WTC11 (cell line): ENCODE data around the gene FLRT1. TPM values are rescaled to one million over a fixed set of nuclear protein-coding genes. Genes with fewer than 3 reads are reported as not detected.

Experiments
- ATAC-seq: fragments of 200-7000 bp; cut with Tn5 transposase; 2 replicates; pipeline ENCODE4 v1.10.0; 2021; ENCODE audit warnings: mild to moderate bottlenecking, moderate library complexity
- CTCF ChIA-PET: fragments of 300-600 bp; sonication (Branson Sonifier 250); formaldehyde crosslinking; loops from one replicate; lab custom pipeline; 2021; ENCODE audit warnings: antibody characterized with exemption; lab: Charles Lee
- POLR2A ChIA-PET: fragments of 350-600 bp; sonication (Branson Sonifier 250); formaldehyde crosslinking; loops from one replicate; lab custom pipeline; 2021; ENCODE audit warnings: antibody characterized with exemption; lab: Charles Lee
- DNase-seq: peaks from one replicate; pipeline ENCODE4 v3.0.0; 2021; ENCODE audit warnings: low spot score
- H3K27ac Mint-ChIP-seq: 2 replicates; pipeline ENCODE4 v1.8.0; 2021; ENCODE audit warnings: mixed read lengths
- H3K27me3 Mint-ChIP-seq: 2 replicates; pipeline ENCODE4 v1.8.0; 2021; ENCODE audit warnings: low read depth, mild to moderate bottlenecking, moderate library complexity, mixed read lengths
- H3K36me3 Mint-ChIP-seq: 2 replicates; pipeline ENCODE4 v1.8.0; 2021; ENCODE audit warnings: mixed read lengths
- H3K4me1 Mint-ChIP-seq: 2 replicates; pipeline ENCODE4 v1.8.0; 2022; ENCODE audit warnings: mixed read lengths
- H3K4me3 Mint-ChIP-seq: 2 replicates; pipeline ENCODE4 v1.8.0; 2021; ENCODE audit warnings: mild to moderate bottlenecking, moderate library complexity, mixed read lengths
- H3K9me3 Mint-ChIP-seq: 2 replicates; pipeline ENCODE4 v1.8.0; 2021; ENCODE audit warnings: mixed read lengths
- ESRRA ChIP-seq: sonication (generic); formaldehyde crosslinking; IDR thresholded peaks from 2 replicates; pipeline ENCODE4 v1.8.1; 2022; ENCODE audit warnings: mild to moderate bottlenecking, missing genetic modification reagents, borderline replicate concordance
- HMGA2 ChIP-seq: fragments of 250-450 bp; sonication (Bioruptor Pico); IDR thresholded peaks from 2 replicates; pipeline ENCODE4 v1.4.0; 2021; ENCODE audit warnings: mild to moderate bottlenecking, moderate library complexity
- JAZF1 ChIP-seq: fragments of 250-450 bp; sonication (Bioruptor Pico); IDR thresholded peaks from 2 replicates; pipeline ENCODE4 v1.9.0; 2021; ENCODE audit warnings: moderate library complexity, mild to moderate bottlenecking, inconsistent platforms
- NFE2L1 ChIP-seq: sonication (generic); formaldehyde crosslinking; IDR thresholded peaks from 2 replicates; pipeline ENCODE4 v1.8.1; 2023; ENCODE audit warnings: missing genetic modification reagents
- TEAD4 ChIP-seq: sonication (generic); formaldehyde crosslinking; IDR thresholded peaks from 2 replicates; pipeline ENCODE4 v1.8.0; 2022; ENCODE audit warnings: mild to moderate bottlenecking, missing genetic modification reagents
- TP53 ChIP-seq: sonication (generic); formaldehyde crosslinking; IDR thresholded peaks from 2 replicates; pipeline ENCODE4 v1.8.1; 2023; ENCODE audit warnings: mild to moderate bottlenecking, missing genetic modification reagents
- ZNF138 ChIP-seq: sonication (generic); formaldehyde crosslinking; conservative IDR thresholded peaks from 2 replicates; pipeline ENCODE4 v1.8.1; 2022; ENCODE audit warnings: mild to moderate bottlenecking, moderate library complexity, missing genetic modification reagents
- ZNF219 ChIP-seq: sonication (generic); formaldehyde crosslinking; IDR thresholded peaks from 2 replicates; pipeline ENCODE4 v1.8.0; 2023; ENCODE audit warnings: missing genetic modification reagents, mild to moderate bottlenecking, borderline replicate concordance
- ZNF263 ChIP-seq: sonication (generic); formaldehyde crosslinking; IDR thresholded peaks from 2 replicates; pipeline ENCODE4 v1.8.1; 2022; ENCODE audit warnings: low read depth, mild to moderate bottlenecking, moderate library complexity, missing genetic modification reagents
- ZNF423 ChIP-seq: fragments of 250-450 bp; sonication (Bioruptor Pico); IDR thresholded peaks from 2 replicates; pipeline ENCODE4 v2.1.2; 2022; ENCODE audit warnings: mild to moderate bottlenecking, moderate library complexity
- total RNA-seq: library from RNA; stranded (reverse); gene quantifications from 3 replicates; pipeline ENCODE4 v1.2.3, GENCODE V29; 2021
- TF ChIP-seq, protein P1 (sequence below): fragments of 250-450 bp; sonication (Bioruptor Pico); IDR thresholded peaks from 2 replicates; pipeline ENCODE4 v1.8.0; 2021; ENCODE audit warnings: mild to moderate bottlenecking
- TF ChIP-seq, protein P2 (sequence below): fragments of 250-450 bp; sonication (Bioruptor Pico); IDR thresholded peaks from 2 replicates; pipeline ENCODE4 v2.1.2; 2022; ENCODE audit warnings: mild to moderate bottlenecking, moderate library complexity
- TF ChIP-seq, protein P3 (sequence below): sonication (generic); formaldehyde crosslinking; IDR thresholded peaks from 2 replicates; pipeline ENCODE4 v1.8.0; 2023; ENCODE audit warnings: missing genetic modification reagents, mild to moderate bottlenecking, borderline replicate concordance
- TF ChIP-seq, protein P4 (sequence below): sonication (generic); formaldehyde crosslinking; IDR thresholded peaks from 2 replicates; pipeline ENCODE4 v1.8.1; 2022; ENCODE audit warnings: mild to moderate bottlenecking, missing genetic modification reagents, moderate library complexity, borderline replicate concordance
- TF ChIP-seq, protein P5 (sequence below): sonication (generic); formaldehyde crosslinking; IDR thresholded peaks from 2 replicates; pipeline ENCODE4 v1.8.0; 2022; ENCODE audit warnings: mild to moderate bottlenecking, missing genetic modification reagents

FLRT1 gene
- total RNA-seq, 1 experiment from 2014 or later = 0.20 TPM

DNA sequence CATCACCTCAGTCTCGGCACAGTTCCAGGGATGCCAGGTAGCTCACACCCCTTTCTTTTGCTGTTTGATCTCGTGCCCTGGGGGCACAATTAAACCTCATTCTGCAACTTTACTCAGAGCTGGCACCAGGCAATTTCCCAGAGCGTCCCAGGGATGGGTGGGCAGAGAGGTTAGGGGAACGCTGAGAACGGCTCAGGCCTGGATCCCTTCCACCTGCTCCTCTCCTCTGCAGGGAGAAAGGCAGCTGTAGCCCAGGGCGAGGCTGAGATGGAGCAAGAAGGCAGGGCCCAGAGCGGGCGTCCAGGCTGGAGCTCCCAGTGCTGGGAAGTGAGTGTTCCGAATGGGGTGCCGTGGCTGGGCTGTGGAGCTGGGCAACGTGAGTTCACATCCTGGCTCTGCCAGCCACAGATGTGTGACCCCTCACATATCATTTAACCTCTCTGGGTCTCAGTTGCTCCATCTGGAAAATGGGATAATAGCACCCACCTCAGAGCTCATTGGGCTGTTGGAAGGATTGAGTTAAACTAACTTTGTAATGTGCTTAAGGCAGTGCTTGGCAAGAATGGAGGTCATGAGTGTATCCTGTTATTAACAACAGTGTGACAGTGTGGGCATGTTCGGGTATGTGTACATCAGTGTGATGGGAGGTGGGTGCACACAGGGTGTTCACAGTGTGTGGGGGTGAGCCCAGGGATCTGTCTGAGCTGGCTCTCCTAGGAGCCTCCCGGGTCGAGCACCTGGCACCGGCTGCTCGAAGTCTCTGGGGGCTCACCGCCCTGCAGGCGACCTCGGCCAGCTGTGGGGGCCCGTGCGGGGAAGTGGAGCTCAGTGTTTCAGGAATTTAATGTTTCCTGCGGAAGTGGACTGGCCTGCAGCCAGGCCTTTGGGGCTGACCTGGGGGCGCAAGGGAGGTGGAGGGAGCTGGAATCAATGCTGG lies 34.0 kb upstream of the FLRT1 start (continued):
- TF ChIP-seq TP53 (CRISPR knock-in tag) (no peak), NFE2L1 (CRISPR knock-in tag) (no peak), ZNF423 (no peak), ESRRA (CRISPR knock-in tag) (no peak), ZNF219 (no peak)
- TF ChIP-seq, protein P1, sequence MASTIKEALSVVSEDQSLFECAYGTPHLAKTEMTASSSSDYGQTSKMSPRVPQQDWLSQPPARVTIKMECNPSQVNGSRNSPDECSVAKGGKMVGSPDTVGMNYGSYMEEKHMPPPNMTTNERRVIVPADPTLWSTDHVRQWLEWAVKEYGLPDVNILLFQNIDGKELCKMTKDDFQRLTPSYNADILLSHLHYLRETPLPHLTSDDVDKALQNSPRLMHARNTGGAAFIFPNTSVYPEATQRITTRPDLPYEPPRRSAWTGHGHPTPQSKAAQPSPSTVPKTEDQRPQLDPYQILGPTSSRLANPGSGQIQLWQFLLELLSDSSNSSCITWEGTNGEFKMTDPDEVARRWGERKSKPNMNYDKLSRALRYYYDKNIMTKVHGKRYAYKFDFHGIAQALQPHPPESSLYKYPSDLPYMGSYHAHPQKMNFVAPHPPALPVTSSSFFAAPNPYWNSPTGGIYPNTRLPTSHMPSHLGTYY (CRISPR knock-in tag) = no peak
- TF ChIP-seq, protein P2, sequence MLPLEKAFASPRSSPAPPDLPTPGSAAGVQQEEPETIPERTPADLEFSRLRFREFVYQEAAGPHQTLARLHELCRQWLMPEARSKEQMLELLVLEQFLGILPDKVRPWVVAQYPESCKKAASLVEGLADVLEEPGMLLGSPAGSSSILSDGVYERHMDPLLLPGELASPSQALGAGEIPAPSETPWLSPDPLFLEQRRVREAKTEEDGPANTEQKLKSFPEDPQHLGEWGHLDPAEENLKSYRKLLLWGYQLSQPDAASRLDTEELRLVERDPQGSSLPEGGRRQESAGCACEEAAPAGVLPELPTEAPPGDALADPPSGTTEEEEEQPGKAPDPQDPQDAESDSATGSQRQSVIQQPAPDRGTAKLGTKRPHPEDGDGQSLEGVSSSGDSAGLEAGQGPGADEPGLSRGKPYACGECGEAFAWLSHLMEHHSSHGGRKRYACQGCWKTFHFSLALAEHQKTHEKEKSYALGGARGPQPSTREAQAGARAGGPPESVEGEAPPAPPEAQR (CRISPR knock-in tag) = no peak

DNA sequence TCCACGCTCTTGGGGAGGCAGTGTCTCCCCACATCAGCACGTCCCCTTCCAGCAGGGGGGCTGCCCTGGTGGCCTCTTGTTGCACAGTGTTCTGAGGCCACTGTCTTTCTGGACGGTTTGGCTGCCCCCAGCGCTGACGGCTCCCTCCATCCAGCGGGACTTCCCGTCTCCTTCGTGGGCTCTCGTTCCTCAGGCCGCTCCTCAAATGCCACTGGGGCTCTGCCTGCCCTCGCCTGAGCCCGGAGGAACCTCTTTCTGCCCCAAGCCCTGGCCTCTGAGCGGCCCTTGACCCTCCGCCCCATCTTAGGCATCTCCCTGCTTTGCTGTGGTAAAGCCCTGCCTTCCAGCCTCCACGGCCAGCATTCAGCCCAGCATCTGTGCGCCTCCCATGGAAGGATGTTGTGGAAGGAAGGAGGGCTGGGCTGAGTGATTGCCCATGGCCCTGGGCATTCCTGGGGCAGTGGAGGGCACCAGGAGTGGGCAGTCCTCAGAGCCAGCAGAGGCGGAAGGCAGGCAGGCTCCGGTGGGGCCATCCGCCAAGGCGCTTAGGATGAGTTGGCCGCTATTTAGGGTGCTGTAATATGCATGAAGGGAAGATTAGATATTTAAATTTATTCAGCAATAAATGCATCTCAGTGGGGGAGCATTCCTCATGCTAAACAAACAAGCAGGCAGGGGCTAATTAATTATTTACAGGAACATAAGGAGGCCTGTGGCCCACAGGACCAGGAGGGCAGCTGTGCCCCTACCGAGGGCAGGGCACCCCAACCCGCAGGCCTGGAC lies 31.7 kb upstream of the FLRT1 start:
- H3K9me3 Mint-ChIP-seq = no peaks in the 10 kb centered on the region
- H3K27me3 Mint-ChIP-seq = peaks cover 80% of the 10 kb centered on the region
- H3K27ac Mint-ChIP-seq = no peak overlapping the region
- POLR2A ChIA-PET = no interaction called here
- H3K4me1 Mint-ChIP-seq = peaks cover 18% of the 10 kb centered on the region
- CTCF ChIA-PET = interaction anchor here (1.4 kb wide), 1 partner anchor 37 kb away, joined by 4 read pairs; no protein-coding TSS in a partner anchor
- ATAC-seq (no peak), DNase-seq (no peak)
- H3K4me3 Mint-ChIP-seq = no peak overlapping the region
- no peaks in the 10 kb centered on the region for H3K36me3 Mint-ChIP-seq
- TF ChIP-seq ZNF263 (no peak), JAZF1 (CRISPR knock-in tag) (no peak), HMGA2 (CRISPR knock-in tag) (no peak), ZNF138 (CRISPR knock-in tag) (no peak), TEAD4 (no peak)
- TF ChIP-seq, protein P3, sequence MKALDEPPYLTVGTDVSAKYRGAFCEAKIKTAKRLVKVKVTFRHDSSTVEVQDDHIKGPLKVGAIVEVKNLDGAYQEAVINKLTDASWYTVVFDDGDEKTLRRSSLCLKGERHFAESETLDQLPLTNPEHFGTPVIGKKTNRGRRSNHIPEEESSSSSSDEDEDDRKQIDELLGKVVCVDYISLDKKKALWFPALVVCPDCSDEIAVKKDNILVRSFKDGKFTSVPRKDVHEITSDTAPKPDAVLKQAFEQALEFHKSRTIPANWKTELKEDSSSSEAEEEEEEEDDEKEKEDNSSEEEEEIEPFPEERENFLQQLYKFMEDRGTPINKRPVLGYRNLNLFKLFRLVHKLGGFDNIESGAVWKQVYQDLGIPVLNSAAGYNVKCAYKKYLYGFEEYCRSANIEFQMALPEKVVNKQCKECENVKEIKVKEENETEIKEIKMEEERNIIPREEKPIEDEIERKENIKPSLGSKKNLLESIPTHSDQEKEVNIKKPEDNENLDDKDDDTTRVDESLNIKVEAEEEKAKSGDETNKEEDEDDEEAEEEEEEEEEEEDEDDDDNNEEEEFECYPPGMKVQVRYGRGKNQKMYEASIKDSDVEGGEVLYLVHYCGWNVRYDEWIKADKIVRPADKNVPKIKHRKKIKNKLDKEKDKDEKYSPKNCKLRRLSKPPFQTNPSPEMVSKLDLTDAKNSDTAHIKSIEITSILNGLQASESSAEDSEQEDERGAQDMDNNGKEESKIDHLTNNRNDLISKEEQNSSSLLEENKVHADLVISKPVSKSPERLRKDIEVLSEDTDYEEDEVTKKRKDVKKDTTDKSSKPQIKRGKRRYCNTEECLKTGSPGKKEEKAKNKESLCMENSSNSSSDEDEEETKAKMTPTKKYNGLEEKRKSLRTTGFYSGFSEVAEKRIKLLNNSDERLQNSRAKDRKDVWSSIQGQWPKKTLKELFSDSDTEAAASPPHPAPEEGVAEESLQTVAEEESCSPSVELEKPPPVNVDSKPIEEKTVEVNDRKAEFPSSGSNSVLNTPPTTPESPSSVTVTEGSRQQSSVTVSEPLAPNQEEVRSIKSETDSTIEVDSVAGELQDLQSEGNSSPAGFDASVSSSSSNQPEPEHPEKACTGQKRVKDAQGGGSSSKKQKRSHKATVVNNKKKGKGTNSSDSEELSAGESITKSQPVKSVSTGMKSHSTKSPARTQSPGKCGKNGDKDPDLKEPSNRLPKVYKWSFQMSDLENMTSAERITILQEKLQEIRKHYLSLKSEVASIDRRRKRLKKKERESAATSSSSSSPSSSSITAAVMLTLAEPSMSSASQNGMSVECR (CRISPR knock-in tag) = no peak
- TF ChIP-seq, protein P4, sequence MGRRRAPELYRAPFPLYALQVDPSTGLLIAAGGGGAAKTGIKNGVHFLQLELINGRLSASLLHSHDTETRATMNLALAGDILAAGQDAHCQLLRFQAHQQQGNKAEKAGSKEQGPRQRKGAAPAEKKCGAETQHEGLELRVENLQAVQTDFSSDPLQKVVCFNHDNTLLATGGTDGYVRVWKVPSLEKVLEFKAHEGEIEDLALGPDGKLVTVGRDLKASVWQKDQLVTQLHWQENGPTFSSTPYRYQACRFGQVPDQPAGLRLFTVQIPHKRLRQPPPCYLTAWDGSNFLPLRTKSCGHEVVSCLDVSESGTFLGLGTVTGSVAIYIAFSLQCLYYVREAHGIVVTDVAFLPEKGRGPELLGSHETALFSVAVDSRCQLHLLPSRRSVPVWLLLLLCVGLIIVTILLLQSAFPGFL = no peak
- TF ChIP-seq, protein P5, sequence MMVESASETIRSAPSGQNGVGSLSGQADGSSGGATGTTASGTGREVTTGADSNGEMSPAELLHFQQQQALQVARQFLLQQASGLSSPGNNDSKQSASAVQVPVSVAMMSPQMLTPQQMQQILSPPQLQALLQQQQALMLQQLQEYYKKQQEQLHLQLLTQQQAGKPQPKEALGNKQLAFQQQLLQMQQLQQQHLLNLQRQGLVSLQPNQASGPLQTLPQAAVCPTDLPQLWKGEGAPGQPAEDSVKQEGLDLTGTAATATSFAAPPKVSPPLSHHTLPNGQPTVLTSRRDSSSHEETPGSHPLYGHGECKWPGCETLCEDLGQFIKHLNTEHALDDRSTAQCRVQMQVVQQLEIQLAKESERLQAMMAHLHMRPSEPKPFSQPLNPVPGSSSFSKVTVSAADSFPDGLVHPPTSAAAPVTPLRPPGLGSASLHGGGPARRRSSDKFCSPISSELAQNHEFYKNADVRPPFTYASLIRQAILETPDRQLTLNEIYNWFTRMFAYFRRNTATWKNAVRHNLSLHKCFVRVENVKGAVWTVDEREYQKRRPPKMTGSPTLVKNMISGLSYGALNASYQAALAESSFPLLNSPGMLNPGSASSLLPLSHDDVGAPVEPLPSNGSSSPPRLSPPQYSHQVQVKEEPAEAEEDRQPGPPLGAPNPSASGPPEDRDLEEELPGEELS (CRISPR knock-in tag) = no peak
